HG02759 (cell line): ENCODE data around the gene TMEM45B.
"Not testable (repeated sequence)": the region's sequence is repeated elsewhere in the genome, so short reads cannot be mapped to it uniquely, and the experiment has no call there.

Experiments used
- ATAC-seq: cut with Tn5 transposase; IDR thresholded peaks from one replicate; pipeline ENCODE4 v1.9.1; 2021; ENCODE audit warnings: mild to moderate bottlenecking, moderate library complexity; ENCODE audit not compliant: unreplicated experiment

The TMEM45B gene

GRCh38 chr11:129815596-129816461 is at the start of gene TMEM45B:
TSS of gene TMEM45B (plus strand) at chr11:129815848. CDS start at chr11:129852483, 36,635 bp downstream.
- ATAC-seq = no peak

- no peak for ATAC-seq
Observed at GRCh38 chr11:129766898-129767604, 48.6 kb upstream of the TMEM45B start.

- no peak for ATAC-seq
Observed at GRCh38 chr11:129767827-129768226, 47.8 kb upstream of the TMEM45B start.

- no peak for ATAC-seq
Observed at GRCh38 chr11:129768356-129768755, 47.3 kb upstream of the TMEM45B start.

GRCh38 chr11:129769059-129769458 is 46.6 kb upstream of the TMEM45B start:
- no peak for ATAC-seq

GRCh38 chr11:129770993-129771392 is 44.7 kb upstream of the TMEM45B start:
- ATAC-seq = no peak

GRCh38 chr11:129771456-129771855 is 44.2 kb upstream of the TMEM45B start:
- ATAC-seq = not testable (repeated sequence)

- ATAC-seq = no peak
Observed at GRCh38 chr11:129778877-129779276, 36.8 kb upstream of the TMEM45B start.

- no peak for ATAC-seq
Observed at GRCh38 chr11:129779342-129779741, 36.3 kb upstream of the TMEM45B start.

- no peak for ATAC-seq
Observed at GRCh38 chr11:129785383-129786111, 30.1 kb upstream of the TMEM45B start.

- not testable (repeated sequence) for ATAC-seq
Observed at GRCh38 chr11:129786112-129786416, 29.6 kb upstream of the TMEM45B start.

- ATAC-seq = no peak
Observed at GRCh38 chr11:129787532-129788155, 28.0 kb upstream of the TMEM45B start.

- ATAC-seq = no peak
Observed at GRCh38 chr11:129788278-129788677, 27.4 kb upstream of the TMEM45B start.

- ATAC-seq = no peak
Observed at GRCh38 chr11:129790106-129790505, 25.5 kb upstream of the TMEM45B start.

- ATAC-seq = no peak
Observed at GRCh38 chr11:129791515-129791914, 24.1 kb upstream of the TMEM45B start.

- ATAC-seq = no peak
Observed at GRCh38 chr11:129792663-129793062, 23.0 kb upstream of the TMEM45B start.

- no peak for ATAC-seq
Observed at GRCh38 chr11:129795089-129795488, 20.6 kb upstream of the TMEM45B start.

- no peak for ATAC-seq
Observed at GRCh38 chr11:129798212-129798611, 17.4 kb upstream of the TMEM45B start.

GRCh38 chr11:129800162-129800561 is 15.5 kb upstream of the TMEM45B start:
- ATAC-seq = not testable (repeated sequence)

GRCh38 chr11:129800655-129801054 is 15.0 kb upstream of the TMEM45B start:
- no peak for ATAC-seq

- ATAC-seq = no peak
Observed at GRCh38 chr11:129803533-129803932, 12.1 kb upstream of the TMEM45B start.
